Measurements from ENCODE around the gene IGBP1. TPM values are rescaled to one million over a fixed set of nuclear protein-coding genes. Genes with fewer than 3 reads are reported as not detected.

Gene IGBP1
- total and polyA plus RNA-seq, 10 of the 15 experiments (the other 5 are each of a cell fraction or from before 2014, with no cell fraction given): 29.7 to 120 (median 58.7) TPM

DNA sequence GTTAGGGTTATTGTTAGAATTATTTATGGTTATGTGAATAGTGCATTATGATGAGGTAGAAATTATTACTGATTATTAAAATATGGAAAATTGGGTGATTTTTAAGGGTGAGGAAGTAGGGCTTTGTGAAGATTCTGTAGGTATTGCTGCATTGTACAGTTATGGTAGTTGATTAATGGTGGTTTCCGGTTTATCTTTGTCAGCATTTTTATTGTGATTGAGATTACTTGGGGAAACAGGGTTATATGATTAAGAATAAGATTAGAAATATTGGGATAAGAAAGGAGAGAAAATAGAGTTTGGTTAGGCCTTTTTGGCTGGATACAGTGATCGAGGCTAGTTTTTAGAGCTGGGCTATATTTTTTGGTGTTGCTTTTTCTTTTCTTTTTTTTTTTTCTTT lies 8.6 kb upstream of the IGBP1 start (continued):
- TF ChIP-seq, protein P1, sequence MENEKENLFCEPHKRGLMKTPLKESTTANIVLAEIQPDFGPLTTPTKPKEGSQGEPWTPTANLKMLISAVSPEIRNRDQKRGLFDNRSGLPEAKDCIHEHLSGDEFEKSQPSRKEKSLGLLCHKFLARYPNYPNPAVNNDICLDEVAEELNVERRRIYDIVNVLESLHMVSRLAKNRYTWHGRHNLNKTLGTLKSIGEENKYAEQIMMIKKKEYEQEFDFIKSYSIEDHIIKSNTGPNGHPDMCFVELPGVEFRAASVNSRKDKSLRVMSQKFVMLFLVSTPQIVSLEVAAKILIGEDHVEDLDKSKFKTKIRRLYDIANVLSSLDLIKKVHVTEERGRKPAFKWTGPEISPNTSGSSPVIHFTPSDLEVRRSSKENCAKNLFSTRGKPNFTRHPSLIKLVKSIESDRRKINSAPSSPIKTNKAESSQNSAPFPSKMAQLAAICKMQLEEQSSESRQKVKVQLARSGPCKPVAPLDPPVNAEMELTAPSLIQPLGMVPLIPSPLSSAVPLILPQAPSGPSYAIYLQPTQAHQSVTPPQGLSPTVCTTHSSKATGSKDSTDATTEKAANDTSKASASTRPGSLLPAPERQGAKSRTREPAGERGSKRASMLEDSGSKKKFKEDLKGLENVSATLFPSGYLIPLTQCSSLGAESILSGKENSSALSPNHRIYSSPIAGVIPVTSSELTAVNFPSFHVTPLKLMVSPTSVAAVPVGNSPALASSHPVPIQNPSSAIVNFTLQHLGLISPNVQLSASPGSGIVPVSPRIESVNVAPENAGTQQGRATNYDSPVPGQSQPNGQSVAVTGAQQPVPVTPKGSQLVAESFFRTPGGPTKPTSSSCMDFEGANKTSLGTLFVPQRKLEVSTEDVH (IDR thresholded peaks at IDR 0.05; ENCODE audit: low read depth, partially characterized antibody): no peak
- TF ChIP-seq GABPA (IDR thresholded peaks at IDR 0.05; ENCODE audit: low read depth): no peak
- no peak for TF ChIP-seq BHLHE40 (IDR thresholded peaks at IDR 0.05; ENCODE audit: borderline replicate concordance in 1 of 2, low read depth in 2 of 2, low read length in 1 of 2)
- TF ChIP-seq BMI1 (IDR thresholded peaks at IDR 0.05; ENCODE audit: borderline replicate concordance): no peak

DNA sequence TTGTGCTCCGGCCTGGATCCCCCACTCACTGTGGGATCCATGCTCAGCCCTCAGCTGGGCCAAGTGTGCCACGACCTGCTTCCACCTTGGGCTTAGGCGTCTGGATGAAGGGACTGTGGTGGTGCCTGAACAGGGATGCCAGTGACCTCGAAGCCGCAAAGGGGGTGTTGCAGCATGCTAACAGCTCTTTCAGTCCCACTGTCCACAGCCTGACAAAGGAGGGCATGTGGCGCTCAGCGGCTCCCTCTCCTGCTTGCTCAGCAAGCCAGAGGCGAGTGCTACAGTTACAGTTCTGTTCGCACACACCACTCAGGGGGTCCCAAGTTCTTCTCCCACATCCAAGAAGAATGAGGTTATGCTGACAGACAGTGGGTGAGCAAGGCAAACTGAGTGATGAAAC lies 5.2 kb upstream of the IGBP1 start:
- CTCF ChIA-PET: interaction anchor here (1.2 kb wide), 1 partner anchor 31 kb away, joined by 5 read pairs; no protein-coding TSS in a partner anchor
- no TSS peak for BruUV-seq (replicated peaks)
- Histone ChIP-seq H3K4me3 (no peak overlapping the region), H3K27me3 (replicated peaks in 1 of 2; ENCODE audit: control insufficient read depth in 2 of 2, insufficient read depth in 2 of 2, low read length in 1 of 2) (no peaks in the 10 kb centered on the region), H3K79me2 (ENCODE audit: control insufficient read depth, insufficient read depth, low read length) (no peaks in the 10 kb centered on the region), H2AFZ (ENCODE audit: control insufficient read depth, low read depth, low read length) (no peak overlapping the region), H3K36me3 (ENCODE audit: control insufficient read depth in 2 of 2, insufficient read depth in 2 of 2, low read length in 1 of 2) (no peaks in the 10 kb centered on the region), H3K4me1 (ENCODE audit: control insufficient read depth, insufficient read depth, low read length) (no peaks in the 10 kb centered on the region), H3K9ac (ENCODE audit: control insufficient read depth, insufficient read depth, low read length) (no peak overlapping the region), H3K4me2 (ENCODE audit: control insufficient read depth, insufficient read depth) (no peak overlapping the region), H3K27ac (ENCODE audit: control insufficient read depth, insufficient read depth) (no peak overlapping the region), H4K20me1 (ENCODE audit: control insufficient read depth, insufficient read depth) (no peaks in the 10 kb centered on the region), H3K9me3 (replicated peaks; ENCODE audit: control insufficient read depth, insufficient read depth, low read length) (no peaks in the 10 kb centered on the region)
- in situ Hi-C loops (cut with MboI) (loop anchor here (25.0 kb wide), 1 partner anchor 91 kb away; the partner anchor contains the start of gene AWAT2), intact Hi-C loops (cut with micrococcal nuclease; ENCODE audit: unreplicated experiment) (no loop called here)
- TF ChIP-seq, protein P2, sequence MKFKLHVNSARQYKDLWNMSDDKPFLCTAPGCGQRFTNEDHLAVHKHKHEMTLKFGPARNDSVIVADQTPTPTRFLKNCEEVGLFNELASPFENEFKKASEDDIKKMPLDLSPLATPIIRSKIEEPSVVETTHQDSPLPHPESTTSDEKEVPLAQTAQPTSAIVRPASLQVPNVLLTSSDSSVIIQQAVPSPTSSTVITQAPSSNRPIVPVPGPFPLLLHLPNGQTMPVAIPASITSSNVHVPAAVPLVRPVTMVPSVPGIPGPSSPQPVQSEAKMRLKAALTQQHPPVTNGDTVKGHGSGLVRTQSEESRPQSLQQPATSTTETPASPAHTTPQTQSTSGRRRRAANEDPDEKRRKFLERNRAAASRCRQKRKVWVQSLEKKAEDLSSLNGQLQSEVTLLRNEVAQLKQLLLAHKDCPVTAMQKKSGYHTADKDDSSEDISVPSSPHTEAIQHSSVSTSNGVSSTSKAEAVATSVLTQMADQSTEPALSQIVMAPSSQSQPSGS (IDR thresholded peaks at IDR 0.05; ENCODE audit: low read length): no peak
- no peak for TF ChIP-seq CREM (IDR thresholded peaks at IDR 0.05; ENCODE audit: low read depth)
- no peak for TF ChIP-seq CEBPZ (IDR thresholded peaks at IDR 0.05; ENCODE audit: low read depth, low read length)
- TF ChIP-seq, protein P3, sequence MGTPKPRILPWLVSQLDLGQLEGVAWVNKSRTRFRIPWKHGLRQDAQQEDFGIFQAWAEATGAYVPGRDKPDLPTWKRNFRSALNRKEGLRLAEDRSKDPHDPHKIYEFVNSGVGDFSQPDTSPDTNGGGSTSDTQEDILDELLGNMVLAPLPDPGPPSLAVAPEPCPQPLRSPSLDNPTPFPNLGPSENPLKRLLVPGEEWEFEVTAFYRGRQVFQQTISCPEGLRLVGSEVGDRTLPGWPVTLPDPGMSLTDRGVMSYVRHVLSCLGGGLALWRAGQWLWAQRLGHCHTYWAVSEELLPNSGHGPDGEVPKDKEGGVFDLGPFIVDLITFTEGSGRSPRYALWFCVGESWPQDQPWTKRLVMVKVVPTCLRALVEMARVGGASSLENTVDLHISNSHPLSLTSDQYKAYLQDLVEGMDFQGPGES (IDR thresholded peaks at IDR 0.05): no peak
- TF ChIP-seq SMARCA5 (IDR thresholded peaks at IDR 0.05): no peak
- TF ChIP-seq ATF7 (IDR thresholded peaks at IDR 0.05; ENCODE audit: low read depth): no peak
- TF ChIP-seq, protein P4, sequence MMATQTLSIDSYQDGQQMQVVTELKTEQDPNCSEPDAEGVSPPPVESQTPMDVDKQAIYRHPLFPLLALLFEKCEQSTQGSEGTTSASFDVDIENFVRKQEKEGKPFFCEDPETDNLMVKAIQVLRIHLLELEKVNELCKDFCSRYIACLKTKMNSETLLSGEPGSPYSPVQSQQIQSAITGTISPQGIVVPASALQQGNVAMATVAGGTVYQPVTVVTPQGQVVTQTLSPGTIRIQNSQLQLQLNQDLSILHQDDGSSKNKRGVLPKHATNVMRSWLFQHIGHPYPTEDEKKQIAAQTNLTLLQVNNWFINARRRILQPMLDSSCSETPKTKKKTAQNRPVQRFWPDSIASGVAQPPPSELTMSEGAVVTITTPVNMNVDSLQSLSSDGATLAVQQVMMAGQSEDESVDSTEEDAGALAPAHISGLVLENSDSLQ (IDR thresholded peaks at IDR 0.05): no peak
- TF ChIP-seq HDAC2 (IDR thresholded peaks at IDR 0.05): no peak
- no peak for DNase-seq (ENCODE audit: low read depth, low spot score)
- POLR2A ChIA-PET: no interaction called here
- no peak for ATAC-seq
- RAD21 ChIA-PET (ENCODE audit: unreplicated experiment): no interaction called here
- SMC1A ChIA-PET (ENCODE audit: uncharacterized antibody, unreplicated experiment): no interaction called here
- WGBS (ENCODE audit: insufficient coverage, insufficient replicate concordance, low lambda C conversion rate, missing lambda C conversion rate): 23% methylated on average over 9 of the region's 9 CpGs
- FAIRE-seq: no peak

All from GM12878 (cell line).